Tibial nerve (tissue), 4 donors: Measurements from ENCODE around the gene DEFB110. TPM values are rescaled to one million over a fixed set of nuclear protein-coding genes. Genes with fewer than 3 reads are reported as not detected.

Experiments
- DNase-seq, 2 donors: peaks; one replicate each; pipeline ENCODE4 v3.0.0-alpha.2; 2019; ENCODE audit warnings: low spot score in 2 of 2
- H3K27ac ChIP-seq, 4 donors: fragments of 200-600 bp; sonication (generic) in 3 of 4; one replicate each; pipeline ENCODE4 v1.5.1; 2017 to 2019; ENCODE audit warnings: mild to moderate bottlenecking in 1 of 4
- H3K27me3 ChIP-seq, 2 donors: fragments of 200-600 bp; sonication (generic) in 1 of 2; one replicate each; pipeline versions ENCODE4 v1.5.1 to v1.6.0; 2017 to 2019
- H3K36me3 ChIP-seq, 3 donors: fragments of 200-600 bp; sonication (generic); one replicate each; pipeline ENCODE4 v1.5.1; 2018 to 2019
- H3K4me1 ChIP-seq, 4 donors: fragments of 200-600 bp; sonication (generic) in 3 of 4; one replicate each; pipeline ENCODE4 v1.5.1; 2017 to 2019
- H3K4me3 ChIP-seq, 4 donors: fragments of 200-600 bp; sonication (generic) in 3 of 4; one replicate each; pipeline ENCODE4 v1.5.1; 2017 to 2019; ENCODE audit warnings: mild to moderate bottlenecking in 1 of 4, moderate library complexity in 1 of 4
- H3K9me3 ChIP-seq, 4 donors: fragments of 200-600 bp; sonication (generic) in 3 of 4; one replicate each; pipeline ENCODE4 v1.5.1; 2017 to 2019
- CTCF ChIP-seq, 5 experiments: fragments of 200-600 bp in 3 of 5; fragments of 450-650 bp in 2 of 5; sonication (generic) in 3 of 5; IDR thresholded peaks; one replicate each; pipeline ENCODE4 v1.5.1; 2016 to 2019; ENCODE audit warnings: antibody characterized with exemption in 5 of 5, mild to moderate bottlenecking in 3 of 5, moderate library complexity in 2 of 5
- EP300 ChIP-seq, 2 donors: sonication (generic); formaldehyde crosslinking; IDR thresholded peaks; one replicate each; pipeline ENCODE4 v1.6.1; 2017; ENCODE audit warnings: antibody characterized with exemption in 2 of 2, mild to moderate bottlenecking in 1 of 2
- POLR2A ChIP-seq, 2 donors: fragments of 450-650 bp; IDR thresholded peaks; one replicate each; pipeline ENCODE4 v1.6.1; 2017; ENCODE audit warnings: antibody characterized with exemption in 2 of 2, mild to moderate bottlenecking in 2 of 2, moderate library complexity in 2 of 2
- WGBS, 2 donors: methylation state at CpG; one replicate each; pipeline ENCODE4 v1.1.5; 2018; 5-methylcytosine and 5-hydroxymethylcytosine counted together
- total RNA-seq, 4 donors: library from RNA; depleted of rRNA; stranded (reverse); fragments of >200 nt; gene quantifications; one replicate each; pipeline ENCODE4 v1.1.0, GENCODE V29; 2016

DEFB110 gene
- total RNA-seq, result not detected

DNA sequence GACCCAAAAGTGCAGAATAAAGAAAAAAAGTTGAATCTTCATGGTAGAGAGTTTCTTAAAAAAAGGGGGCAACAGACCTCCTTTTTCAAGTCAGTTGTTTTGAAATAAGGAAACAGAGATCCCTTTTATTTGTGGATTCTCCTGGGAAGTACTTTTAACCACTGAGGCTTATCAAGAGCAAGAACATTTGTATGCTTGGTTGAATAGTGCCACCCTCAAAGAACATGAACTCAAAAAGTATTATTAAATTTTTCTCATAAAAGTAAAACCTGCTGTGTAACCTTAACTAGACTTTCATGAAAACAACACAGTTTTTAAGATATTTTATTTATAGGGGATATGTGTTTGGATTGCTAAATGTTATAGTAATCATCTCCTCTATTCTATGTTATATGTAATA, at the start of gene DEFB110:
Gene DEFB110, minus strand, starts transcription at position 101 of the 400 bp plus-strand sequence. Its CDS starts 59 bp downstream, at position 42.
- Histone ChIP-seq H3K4me1 (no peaks in the 10 kb centered on the region), H3K9me3 (no peaks in the 10 kb centered on the region), H3K4me3 (no peak within 1 kb of the TSS), H3K36me3 (no peaks in the 10 kb centered on the region), H3K27me3 (no peaks in the 10 kb centered on the region), H3K27ac (no peak within 1 kb of the TSS)
- no peak for DNase-seq
- no peak for TF ChIP-seq POLR2A (IDR thresholded peaks at IDR 0.05)
- no peak for TF ChIP-seq CTCF (IDR thresholded peaks at IDR 0.05)
- TF ChIP-seq EP300 (IDR thresholded peaks at IDR 0.05), result no peak

DNA sequence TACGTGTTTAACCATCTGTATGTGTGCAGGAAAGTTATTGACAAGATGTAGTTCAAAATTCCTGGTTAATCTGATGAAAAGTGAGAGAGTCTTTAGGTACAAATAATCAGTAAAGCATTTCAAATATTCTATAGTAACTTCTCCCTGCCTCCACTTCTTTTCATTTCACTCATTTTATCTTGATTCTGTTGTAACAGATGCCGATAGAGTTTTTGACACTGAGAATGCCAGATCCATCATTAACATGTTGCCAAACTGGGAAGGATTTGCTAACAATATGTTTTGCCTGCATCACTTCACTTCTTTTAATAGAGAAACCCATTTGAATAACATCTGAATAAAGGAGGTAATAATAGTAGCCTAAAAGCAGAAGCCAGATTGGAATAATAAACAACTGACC, 48.3 kb upstream of the DEFB110 start:
- H3K27me3 ChIP-seq, result no peaks in the 10 kb centered on the region
- no peaks in the 10 kb centered on the region for H3K4me1 ChIP-seq
- no peak overlapping the region for H3K4me3 ChIP-seq
- no peak overlapping the region for H3K27ac ChIP-seq
- H3K9me3 ChIP-seq, result no peaks in the 10 kb centered on the region
- no peak for DNase-seq
- TF ChIP-seq POLR2A (IDR thresholded peaks at IDR 0.05) (no peak), EP300 (IDR thresholded peaks at IDR 0.05) (no peak), CTCF (IDR thresholded peaks at IDR 0.05) (no peak)
- no peaks in the 10 kb centered on the region for H3K36me3 ChIP-seq
- 84 to 91% methylated on average over 2 of the region's 2 CpGs for WGBS, 2 donors

GRCh38 chr6:50062051-50062450, 40.3 kb upstream of the DEFB110 start:
- DNase-seq, result no peak
- no peaks in the 10 kb centered on the region for H3K27me3 ChIP-seq
- H3K36me3 ChIP-seq, result no peaks in the 10 kb centered on the region
- TF ChIP-seq CTCF (IDR thresholded peaks at IDR 0.05) (no peak), POLR2A (IDR thresholded peaks at IDR 0.05) (no peak), EP300 (IDR thresholded peaks at IDR 0.05) (no peak)
- no peak overlapping the region for H3K4me3 ChIP-seq
- 8 to 12% methylated on average over 2 of the region's 2 CpGs for WGBS, 2 donors
- no peaks in the 10 kb centered on the region for H3K9me3 ChIP-seq
- H3K4me1 ChIP-seq, result no peaks in the 10 kb centered on the region
- no peak overlapping the region for H3K27ac ChIP-seq

DNA sequence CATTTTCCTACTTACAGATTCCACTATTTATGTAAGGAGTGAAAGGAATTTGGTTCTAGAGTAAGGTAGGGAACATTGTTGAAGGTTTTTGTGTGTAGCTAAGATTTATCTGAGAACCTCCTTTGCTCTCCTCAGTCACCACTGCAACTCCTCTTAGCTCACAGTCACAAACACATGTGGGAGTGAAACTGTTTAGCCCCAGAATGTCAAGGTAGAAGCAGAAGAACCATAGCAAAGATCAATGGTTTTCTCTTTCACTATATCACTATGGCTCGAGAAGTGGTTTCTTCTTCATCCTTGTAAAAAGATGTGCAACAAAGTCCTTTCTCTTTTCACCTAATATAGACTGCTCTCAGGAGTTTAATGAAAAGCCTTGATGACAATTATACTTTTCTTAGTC, 34.4 kb upstream of the DEFB110 start:
- H3K36me3 ChIP-seq, result no peaks in the 10 kb centered on the region
- no peak for DNase-seq
- 86% methylated on average over 1 of the region's 1 CpG for WGBS, 2 donors
- no peaks in the 10 kb centered on the region for H3K9me3 ChIP-seq
- H3K27ac ChIP-seq, result no peak overlapping the region
- no peak for TF ChIP-seq CTCF (IDR thresholded peaks at IDR 0.05)
- TF ChIP-seq POLR2A (IDR thresholded peaks at IDR 0.05), result no peak
- TF ChIP-seq EP300 (IDR thresholded peaks at IDR 0.05), result no peak
- H3K27me3 ChIP-seq, result no peaks in the 10 kb centered on the region
- no peaks in the 10 kb centered on the region for H3K4me1 ChIP-seq
- no peak overlapping the region for H3K4me3 ChIP-seq

DNA sequence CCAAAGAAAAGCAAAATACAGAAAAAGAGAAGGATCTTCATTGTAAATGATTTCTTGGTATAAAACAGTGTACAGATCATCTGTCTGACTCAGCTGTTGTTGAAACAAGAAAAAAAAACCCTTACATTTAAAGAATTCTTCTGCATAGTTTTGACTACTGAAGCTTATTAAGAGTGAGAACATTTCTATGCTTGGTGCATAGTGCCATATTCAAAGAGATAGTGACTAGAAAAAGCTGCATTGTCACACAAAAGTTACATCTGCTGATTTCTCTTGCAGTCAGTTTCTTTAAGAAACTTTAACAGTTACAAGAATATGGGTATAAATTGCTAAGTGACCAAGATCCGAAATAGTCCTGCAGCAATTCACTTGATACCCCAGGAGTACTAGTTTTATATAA, 28.0 kb upstream of the DEFB110 start, which contains the start of gene DEFB112:
Gene DEFB112, minus strand, starts transcription at position 101 of the 400 bp plus-strand sequence. Its CDS starts 60 bp downstream, at position 41.
- Histone ChIP-seq H3K27ac (no peak within 1 kb of the TSS), H3K4me1 (no peaks in the 10 kb centered on the region), H3K36me3 (no peaks in the 10 kb centered on the region), H3K9me3 (no peaks in the 10 kb centered on the region), H3K4me3 (no peak within 1 kb of the TSS), H3K27me3 (no peaks in the 10 kb centered on the region)
- 69 to 78% methylated on average over 1 of the region's 1 CpG for WGBS, 2 donors
- DNase-seq, result no peak
- no peak for TF ChIP-seq EP300 (IDR thresholded peaks at IDR 0.05)
- no peak for TF ChIP-seq CTCF (IDR thresholded peaks at IDR 0.05)
- TF ChIP-seq POLR2A (IDR thresholded peaks at IDR 0.05), result no peak
